ENCODE results near the gene CHRNA1. TPM values are rescaled to one million over a fixed set of nuclear protein-coding genes. Genes with fewer than 3 reads are reported as not detected.

CHRNA1 gene
- total and polyA plus RNA-seq, 2 experiments from 2014 or later: not detected

DNA sequence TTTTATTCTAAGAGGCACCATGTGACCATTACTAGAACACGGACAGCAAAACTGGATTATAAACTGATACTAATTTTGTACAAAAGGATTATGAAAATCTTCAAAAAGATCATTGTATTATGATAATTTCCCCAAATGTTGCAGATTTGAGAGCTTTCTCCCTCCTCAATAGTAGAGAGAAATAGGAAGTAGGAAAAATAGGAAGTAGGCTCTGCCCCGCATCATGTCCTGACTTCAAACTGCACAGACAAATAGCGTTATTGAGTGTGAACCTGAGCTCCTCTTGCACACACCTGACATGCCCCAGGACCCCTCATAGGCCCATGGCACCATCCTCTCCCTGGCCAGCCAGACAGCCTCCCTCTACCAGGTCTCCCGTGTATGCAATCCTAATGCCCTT, 25.4 kb downstream of the CHRNA1 start:
- H3K27ac ChIP-seq (ENCODE audit: low read depth): no peak overlapping the region
- Mint-ChIP-seq H3K36me3 (ENCODE audit: low read depth) (no peaks in the 10 kb centered on the region), H3K4me3 (no peak overlapping the region), H3K27me3 (ENCODE audit: insufficient read depth, low read depth, poor library complexity) (peaks cover 14% of the 10 kb centered on the region), H3K27ac (no peak overlapping the region), H3K4me1 (no peaks in the 10 kb centered on the region; the same call in 2 of the 3 replicates), H3K9me3 (no peaks in the 10 kb centered on the region)
- no peaks in the 10 kb centered on the region for H3K4me1 ChIP-seq (ENCODE audit: insufficient read depth)
- H3K79me2 ChIP-seq (replicated peaks; ENCODE audit: insufficient read depth): no peaks in the 10 kb centered on the region
- no peaks in the 10 kb centered on the region for H4K20me1 ChIP-seq (replicated peaks; ENCODE audit: insufficient read depth)
- H3K4me3 ChIP-seq: no peak overlapping the region
- no peaks in the 10 kb centered on the region for H3K27me3 ChIP-seq (ENCODE audit: insufficient read depth)
- no peak for TF ChIP-seq CREB1 (CRISPR knock-in tag; IDR thresholded peaks at IDR 0.05; ENCODE audit: low read depth)
- TF ChIP-seq NANOG (IDR thresholded peaks at IDR 0.05; ENCODE audit: borderline replicate concordance): no peak
- TF ChIP-seq, protein P1, sequence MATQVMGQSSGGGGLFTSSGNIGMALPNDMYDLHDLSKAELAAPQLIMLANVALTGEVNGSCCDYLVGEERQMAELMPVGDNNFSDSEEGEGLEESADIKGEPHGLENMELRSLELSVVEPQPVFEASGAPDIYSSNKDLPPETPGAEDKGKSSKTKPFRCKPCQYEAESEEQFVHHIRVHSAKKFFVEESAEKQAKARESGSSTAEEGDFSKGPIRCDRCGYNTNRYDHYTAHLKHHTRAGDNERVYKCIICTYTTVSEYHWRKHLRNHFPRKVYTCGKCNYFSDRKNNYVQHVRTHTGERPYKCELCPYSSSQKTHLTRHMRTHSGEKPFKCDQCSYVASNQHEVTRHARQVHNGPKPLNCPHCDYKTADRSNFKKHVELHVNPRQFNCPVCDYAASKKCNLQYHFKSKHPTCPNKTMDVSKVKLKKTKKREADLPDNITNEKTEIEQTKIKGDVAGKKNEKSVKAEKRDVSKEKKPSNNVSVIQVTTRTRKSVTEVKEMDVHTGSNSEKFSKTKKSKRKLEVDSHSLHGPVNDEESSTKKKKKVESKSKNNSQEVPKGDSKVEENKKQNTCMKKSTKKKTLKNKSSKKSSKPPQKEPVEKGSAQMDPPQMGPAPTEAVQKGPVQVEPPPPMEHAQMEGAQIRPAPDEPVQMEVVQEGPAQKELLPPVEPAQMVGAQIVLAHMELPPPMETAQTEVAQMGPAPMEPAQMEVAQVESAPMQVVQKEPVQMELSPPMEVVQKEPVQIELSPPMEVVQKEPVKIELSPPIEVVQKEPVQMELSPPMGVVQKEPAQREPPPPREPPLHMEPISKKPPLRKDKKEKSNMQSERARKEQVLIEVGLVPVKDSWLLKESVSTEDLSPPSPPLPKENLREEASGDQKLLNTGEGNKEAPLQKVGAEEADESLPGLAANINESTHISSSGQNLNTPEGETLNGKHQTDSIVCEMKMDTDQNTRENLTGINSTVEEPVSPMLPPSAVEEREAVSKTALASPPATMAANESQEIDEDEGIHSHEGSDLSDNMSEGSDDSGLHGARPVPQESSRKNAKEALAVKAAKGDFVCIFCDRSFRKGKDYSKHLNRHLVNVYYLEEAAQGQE (IDR thresholded peaks at IDR 0.05; ENCODE audit: unreplicated experiment): no peak
- no peak for TF ChIP-seq EZH2phosphoT487 (IDR thresholded peaks at IDR 0.05; ENCODE audit: unreplicated experiment)
- TF ChIP-seq STAT1 (IDR thresholded peaks at IDR 0.05; ENCODE audit: unreplicated experiment): no peak
- TF ChIP-seq ZNF331 (CRISPR knock-in tag; IDR thresholded peaks at IDR 0.05; ENCODE audit: low read depth): no peak
- no peak for TF ChIP-seq ZNF114 (CRISPR knock-in tag; IDR thresholded peaks at IDR 0.05)
- TF ChIP-seq JUNB (IDR thresholded peaks at IDR 0.05; ENCODE audit: unreplicated experiment): no peak
- TF ChIP-seq, protein P2, sequence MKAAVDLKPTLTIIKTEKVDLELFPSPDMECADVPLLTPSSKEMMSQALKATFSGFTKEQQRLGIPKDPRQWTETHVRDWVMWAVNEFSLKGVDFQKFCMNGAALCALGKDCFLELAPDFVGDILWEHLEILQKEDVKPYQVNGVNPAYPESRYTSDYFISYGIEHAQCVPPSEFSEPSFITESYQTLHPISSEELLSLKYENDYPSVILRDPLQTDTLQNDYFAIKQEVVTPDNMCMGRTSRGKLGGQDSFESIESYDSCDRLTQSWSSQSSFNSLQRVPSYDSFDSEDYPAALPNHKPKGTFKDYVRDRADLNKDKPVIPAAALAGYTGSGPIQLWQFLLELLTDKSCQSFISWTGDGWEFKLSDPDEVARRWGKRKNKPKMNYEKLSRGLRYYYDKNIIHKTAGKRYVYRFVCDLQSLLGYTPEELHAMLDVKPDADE (IDR thresholded peaks at IDR 0.05): no peak
- TF ChIP-seq POLR2AphosphoS5 (IDR thresholded peaks at IDR 0.05; ENCODE audit: low read depth): no peak
- no peak for TF ChIP-seq EZH2 (IDR thresholded peaks at IDR 0.05; ENCODE audit: low read depth, unreplicated experiment)
- TF ChIP-seq, protein P3, sequence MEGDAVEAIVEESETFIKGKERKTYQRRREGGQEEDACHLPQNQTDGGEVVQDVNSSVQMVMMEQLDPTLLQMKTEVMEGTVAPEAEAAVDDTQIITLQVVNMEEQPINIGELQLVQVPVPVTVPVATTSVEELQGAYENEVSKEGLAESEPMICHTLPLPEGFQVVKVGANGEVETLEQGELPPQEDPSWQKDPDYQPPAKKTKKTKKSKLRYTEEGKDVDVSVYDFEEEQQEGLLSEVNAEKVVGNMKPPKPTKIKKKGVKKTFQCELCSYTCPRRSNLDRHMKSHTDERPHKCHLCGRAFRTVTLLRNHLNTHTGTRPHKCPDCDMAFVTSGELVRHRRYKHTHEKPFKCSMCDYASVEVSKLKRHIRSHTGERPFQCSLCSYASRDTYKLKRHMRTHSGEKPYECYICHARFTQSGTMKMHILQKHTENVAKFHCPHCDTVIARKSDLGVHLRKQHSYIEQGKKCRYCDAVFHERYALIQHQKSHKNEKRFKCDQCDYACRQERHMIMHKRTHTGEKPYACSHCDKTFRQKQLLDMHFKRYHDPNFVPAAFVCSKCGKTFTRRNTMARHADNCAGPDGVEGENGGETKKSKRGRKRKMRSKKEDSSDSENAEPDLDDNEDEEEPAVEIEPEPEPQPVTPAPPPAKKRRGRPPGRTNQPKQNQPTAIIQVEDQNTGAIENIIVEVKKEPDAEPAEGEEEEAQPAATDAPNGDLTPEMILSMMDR (conservative IDR thresholded peaks at IDR 0.05; ENCODE audit: low read depth in 2 of 2): no peak
- TF ChIP-seq, protein P4, sequence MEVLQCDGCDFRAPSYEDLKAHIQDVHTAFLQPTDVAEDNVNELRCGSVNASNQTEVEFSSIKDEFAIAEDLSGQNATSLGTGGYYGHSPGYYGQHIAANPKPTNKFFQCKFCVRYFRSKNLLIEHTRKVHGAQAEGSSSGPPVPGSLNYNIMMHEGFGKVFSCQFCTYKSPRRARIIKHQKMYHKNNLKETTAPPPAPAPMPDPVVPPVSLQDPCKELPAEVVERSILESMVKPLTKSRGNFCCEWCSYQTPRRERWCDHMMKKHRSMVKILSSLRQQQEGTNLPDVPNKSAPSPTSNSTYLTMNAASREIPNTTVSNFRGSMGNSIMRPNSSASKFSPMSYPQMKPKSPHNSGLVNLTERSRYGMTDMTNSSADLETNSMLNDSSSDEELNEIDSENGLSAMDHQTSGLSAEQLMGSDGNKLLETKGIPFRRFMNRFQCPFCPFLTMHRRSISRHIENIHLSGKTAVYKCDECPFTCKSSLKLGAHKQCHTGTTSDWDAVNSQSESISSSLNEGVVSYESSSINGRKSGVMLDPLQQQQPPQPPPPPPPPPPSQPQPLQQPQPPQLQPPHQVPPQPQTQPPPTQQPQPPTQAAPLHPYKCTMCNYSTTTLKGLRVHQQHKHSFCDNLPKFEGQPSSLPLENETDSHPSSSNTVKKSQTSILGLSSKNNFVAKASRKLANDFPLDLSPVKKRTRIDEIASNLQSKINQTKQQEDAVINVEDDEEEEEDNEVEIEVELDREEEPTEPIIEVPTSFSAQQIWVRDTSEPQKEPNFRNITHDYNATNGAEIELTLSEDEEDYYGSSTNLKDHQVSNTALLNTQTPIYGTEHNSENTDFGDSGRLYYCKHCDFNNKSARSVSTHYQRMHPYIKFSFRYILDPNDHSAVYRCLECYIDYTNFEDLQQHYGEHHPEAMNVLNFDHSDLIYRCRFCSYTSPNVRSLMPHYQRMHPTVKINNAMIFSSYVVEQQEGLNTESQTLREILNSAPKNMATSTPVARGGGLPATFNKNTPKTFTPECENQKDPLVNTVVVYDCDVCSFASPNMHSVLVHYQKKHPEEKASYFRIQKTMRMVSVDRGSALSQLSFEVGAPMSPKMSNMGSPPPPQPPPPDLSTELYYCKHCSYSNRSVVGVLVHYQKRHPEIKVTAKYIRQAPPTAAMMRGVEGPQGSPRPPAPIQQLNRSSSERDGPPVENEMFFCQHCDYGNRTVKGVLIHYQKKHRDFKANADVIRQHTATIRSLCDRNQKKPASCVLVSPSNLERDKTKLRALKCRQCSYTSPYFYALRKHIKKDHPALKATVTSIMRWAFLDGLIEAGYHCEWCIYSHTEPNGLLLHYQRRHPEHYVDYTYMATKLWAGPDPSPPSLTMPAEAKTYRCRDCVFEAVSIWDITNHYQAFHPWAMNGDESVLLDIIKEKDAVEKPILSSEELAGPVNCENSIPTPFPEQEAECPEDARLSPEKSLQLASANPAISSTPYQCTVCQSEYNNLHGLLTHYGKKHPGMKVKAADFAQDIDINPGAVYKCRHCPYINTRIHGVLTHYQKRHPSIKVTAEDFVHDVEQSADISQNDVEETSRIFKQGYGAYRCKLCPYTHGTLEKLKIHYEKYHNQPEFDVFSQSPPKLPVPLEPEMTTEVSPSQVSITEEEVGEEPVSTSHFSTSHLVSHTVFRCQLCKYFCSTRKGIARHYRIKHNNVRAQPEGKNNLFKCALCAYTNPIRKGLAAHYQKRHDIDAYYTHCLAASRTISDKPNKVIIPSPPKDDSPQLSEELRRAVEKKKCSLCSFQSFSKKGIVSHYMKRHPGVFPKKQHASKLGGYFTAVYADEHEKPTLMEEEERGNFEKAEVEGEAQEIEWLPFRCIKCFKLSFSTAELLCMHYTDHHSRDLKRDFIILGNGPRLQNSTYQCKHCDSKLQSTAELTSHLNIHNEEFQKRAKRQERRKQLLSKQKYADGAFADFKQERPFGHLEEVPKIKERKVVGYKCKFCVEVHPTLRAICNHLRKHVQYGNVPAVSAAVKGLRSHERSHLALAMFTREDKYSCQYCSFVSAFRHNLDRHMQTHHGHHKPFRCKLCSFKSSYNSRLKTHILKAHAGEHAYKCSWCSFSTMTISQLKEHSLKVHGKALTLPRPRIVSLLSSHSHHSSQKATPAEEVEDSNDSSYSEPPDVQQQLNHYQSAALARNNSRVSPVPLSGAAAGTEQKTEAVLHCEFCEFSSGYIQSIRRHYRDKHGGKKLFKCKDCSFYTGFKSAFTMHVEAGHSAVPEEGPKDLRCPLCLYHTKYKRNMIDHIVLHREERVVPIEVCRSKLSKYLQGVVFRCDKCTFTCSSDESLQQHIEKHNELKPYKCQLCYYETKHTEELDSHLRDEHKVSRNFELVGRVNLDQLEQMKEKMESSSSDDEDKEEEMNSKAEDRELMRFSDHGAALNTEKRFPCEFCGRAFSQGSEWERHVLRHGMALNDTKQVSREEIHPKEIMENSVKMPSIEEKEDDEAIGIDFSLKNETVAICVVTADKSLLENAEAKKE (CRISPR knock-in tag; IDR thresholded peaks at IDR 0.05): no peak
- no peaks in the 10 kb centered on the region for H3F3A ChIP-seq (replicated peaks; ENCODE audit: low read depth)
- ATAC-seq (no peak), DNase-seq (ENCODE audit: low spot score) (no peak)
- H3K36me3 ChIP-seq (ENCODE audit: insufficient read depth): no peaks in the 10 kb centered on the region
- H3K4me2 ChIP-seq: no peak overlapping the region
- 0 out of 2 replicates have a peak, but pooled peaks cover 9% of the 10 kb centered on the region for H3K9me2 ChIP-seq (ENCODE audit: insufficient read depth)
- H2AFZ ChIP-seq: no peak overlapping the region

Measured in GM23338 (cell line).